ENCODE results near the gene KIF12.

KIF12 gene

DNA sequence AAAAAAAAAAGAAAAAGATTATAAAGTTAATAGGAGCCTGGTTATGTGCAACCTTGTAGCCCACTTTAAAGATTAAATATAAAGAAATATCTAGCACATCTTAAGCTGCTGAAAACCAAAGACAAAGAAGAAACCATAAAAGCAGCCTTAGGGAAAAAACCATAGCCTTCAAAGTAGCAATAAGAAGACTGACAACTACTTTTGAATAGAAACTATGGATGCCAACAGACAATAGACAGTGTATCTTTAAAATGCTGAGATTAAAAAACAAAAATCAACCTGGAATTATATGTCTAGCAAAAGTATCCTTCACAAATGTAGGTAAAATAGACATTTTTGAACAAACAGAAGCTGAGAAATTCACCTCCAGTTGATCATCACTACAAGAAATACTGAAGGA, 3.4 kb upstream of the KIF12 start:
- no peak overlapping the region for H3K4me3 ChIP-seq
- H3K27ac ChIP-seq: no peak overlapping the region
- no peak for DNase-seq (ENCODE audit: low spot score)
- TF ChIP-seq, protein P1, sequence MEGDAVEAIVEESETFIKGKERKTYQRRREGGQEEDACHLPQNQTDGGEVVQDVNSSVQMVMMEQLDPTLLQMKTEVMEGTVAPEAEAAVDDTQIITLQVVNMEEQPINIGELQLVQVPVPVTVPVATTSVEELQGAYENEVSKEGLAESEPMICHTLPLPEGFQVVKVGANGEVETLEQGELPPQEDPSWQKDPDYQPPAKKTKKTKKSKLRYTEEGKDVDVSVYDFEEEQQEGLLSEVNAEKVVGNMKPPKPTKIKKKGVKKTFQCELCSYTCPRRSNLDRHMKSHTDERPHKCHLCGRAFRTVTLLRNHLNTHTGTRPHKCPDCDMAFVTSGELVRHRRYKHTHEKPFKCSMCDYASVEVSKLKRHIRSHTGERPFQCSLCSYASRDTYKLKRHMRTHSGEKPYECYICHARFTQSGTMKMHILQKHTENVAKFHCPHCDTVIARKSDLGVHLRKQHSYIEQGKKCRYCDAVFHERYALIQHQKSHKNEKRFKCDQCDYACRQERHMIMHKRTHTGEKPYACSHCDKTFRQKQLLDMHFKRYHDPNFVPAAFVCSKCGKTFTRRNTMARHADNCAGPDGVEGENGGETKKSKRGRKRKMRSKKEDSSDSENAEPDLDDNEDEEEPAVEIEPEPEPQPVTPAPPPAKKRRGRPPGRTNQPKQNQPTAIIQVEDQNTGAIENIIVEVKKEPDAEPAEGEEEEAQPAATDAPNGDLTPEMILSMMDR (IDR thresholded peaks at IDR 0.05): no peak

DNA sequence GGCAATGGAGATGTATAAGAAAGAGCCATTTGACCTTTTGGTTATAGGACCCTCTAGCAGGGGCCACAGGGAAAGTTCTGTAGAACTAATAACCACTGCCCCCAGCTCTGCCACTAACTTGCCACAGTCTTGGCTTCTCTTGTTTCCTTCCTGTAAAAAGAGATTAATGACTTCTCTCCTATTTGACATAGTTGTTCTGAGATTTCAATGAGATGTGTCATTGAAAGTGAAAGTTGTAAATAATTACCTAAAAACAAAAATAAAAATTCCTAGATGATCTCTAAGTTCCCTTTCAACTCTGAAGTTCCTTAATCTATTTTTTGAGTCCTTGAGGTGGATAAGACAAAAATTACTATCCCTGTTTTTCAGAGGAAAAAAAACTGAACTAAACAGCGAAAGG, 1.4 kb upstream of the KIF12 start:
- no peak for DNase-seq (ENCODE audit: low spot score)
- no peak overlapping the region for H3K4me3 ChIP-seq
- no peak overlapping the region for H3K27ac ChIP-seq
- TF ChIP-seq, protein P1 (IDR thresholded peaks at IDR 0.05): no peak

DNA sequence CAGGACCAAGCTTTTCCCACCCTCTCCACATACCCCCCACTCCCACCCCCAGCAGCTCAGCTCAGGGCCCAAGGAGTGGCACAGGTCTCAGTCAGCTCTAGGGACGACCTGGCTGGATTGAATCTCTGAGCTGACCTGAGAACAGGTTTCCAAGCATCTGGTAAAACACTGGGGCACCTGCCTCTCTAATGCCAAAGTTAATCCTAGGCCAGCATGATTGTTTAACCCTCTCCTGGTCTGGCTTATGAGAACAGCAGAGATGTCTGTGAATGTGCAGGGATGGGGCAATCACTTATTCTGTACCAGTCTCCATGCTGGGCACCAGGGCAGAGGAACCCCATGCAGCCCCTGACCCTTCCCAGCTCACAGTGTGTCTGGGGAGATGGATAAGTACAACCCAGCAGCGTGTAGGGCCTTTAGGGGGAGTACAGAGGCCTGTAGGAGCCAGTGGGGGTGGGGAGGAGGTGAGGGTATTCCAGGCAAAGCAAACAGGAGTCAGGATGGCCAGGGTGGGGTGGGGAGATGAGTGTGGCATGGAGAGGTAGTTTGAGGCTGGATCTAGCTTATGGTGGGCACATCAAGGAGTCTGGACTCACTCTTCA, 678 bp upstream of the KIF12 start:
- no peak for DNase-seq (ENCODE audit: low spot score)
- no peak overlapping the region for H3K4me3 ChIP-seq
- H3K27ac ChIP-seq: no peak overlapping the region
- TF ChIP-seq, protein P1 (IDR thresholded peaks at IDR 0.05): no peak

DNA sequence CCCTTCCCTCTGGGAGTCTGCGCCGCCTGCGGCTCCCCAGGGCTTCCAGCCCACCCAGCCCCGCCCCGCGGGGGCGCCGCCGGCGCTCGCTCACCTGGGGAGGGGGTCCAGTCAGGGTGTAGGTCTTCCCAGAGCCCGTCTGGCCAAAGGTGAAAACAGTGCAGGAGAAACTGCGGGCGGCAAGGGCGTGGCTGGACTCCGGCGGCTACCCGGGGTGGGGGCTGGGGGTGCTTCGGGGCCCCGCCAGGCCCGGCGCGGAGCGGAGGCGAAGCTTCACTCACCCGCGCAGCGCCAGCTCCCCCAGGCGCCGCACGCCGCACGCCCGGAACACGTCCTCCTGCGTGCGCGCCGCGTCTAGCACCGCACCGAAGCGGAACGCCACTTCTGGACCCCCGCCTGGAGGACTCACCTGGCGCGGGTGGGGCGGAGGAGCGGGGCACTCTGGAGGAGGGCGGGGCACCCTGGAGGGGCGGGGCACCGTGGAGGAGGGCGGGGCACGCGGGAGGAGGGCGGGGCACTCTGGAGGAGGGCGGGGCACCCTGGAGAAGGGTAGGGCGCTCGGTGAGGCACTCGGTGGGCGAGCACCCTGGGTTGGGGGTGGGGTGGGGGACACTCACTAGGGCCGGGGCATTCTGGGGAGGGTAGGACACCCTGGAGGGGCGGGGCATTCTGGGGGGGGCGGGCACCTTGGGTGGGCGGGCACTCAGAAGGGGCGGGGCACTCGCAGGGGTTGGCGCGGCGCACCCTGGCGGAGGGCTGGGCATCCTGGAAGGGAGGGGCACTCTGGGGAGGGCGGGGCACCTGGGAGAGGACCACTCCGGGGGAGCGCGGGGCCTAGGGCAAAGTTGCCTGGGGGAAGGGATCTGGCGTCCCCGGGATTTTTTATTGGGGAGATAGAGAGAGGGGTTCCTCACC, 814 bp downstream of the KIF12 start:
- DNase-seq (ENCODE audit: low spot score): no peak
- TF ChIP-seq, protein P1 (IDR thresholded peaks at IDR 0.05): no peak
- peak overlapping the region; percentile 71 for H3K4me3 ChIP-seq
- H3K27ac ChIP-seq: no peak overlapping the region

DNA sequence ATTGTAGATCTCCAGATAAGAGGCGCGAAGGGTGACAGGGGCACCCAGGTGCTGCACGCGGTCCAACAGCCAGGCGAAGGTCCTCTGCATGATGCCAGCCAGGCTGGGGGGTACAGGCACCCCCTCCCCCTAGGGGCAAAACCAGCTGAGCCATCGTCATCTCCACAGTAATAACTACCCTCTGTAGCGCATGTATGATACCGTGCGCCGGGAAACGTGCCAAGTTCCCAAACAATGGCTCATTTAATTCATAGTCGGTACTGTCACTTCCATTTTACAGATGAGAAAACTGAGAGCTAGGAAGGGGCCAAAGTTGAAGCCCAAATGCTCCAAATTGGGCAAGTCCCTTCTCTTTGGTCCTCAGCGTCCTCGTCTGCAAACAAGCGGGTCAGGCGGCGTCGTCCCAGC, 1.5 kb downstream of the KIF12 start:
- TF ChIP-seq, protein P1 (IDR thresholded peaks at IDR 0.05): no peak
- Histone ChIP-seq H3K4me3 (peak overlapping the region; percentile 71), H3K27ac (no peak overlapping the region)
- no peak for DNase-seq (ENCODE audit: low spot score)

DNA sequence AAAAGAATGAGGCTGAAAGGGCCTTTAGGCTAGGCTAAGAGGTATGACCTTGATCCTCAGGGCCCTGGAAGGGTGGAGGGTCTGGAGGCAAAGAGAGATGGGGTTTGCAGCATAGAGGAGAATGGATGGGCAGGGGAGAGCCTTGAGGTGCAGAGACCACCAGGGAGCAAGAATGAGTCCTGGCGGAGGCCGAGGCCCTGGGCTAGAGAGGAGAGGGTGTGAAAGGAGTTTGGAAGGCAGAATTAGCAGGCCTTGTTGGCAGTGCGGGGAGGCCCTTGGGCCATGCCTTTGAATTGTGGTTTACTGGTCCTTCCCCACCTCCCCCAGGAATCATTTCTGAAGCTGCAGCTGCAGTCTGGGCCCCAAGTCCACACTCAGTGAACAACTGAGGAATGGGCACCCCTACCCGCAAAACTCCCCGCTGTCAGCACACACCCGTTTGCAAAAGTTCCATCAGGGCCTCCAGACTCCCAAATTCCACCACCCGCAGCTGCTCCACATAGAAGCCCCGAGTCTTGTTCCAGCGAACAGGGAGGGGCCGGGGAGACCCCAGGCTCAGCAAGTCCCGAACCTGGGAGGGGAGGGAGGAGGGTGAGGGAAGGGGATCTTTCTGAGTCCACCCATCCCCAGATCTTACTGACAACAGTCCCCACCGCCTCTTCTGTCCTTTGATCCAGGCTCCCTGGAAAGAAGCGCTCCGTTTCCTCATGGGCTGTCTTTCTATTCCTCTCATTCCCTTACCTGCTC, 2.1 kb downstream of the KIF12 start:
- H3K27ac ChIP-seq: no peak overlapping the region
- TF ChIP-seq, protein P1 (IDR thresholded peaks at IDR 0.05): no peak
- DNase-seq (ENCODE audit: low spot score): no peak
- H3K4me3 ChIP-seq: no peak overlapping the region

Data from coronary artery (tissue), 2 donors.